Measurements from ENCODE around the gene LPP. TPM values are rescaled to one million over a fixed set of nuclear protein-coding genes. Genes with fewer than 3 reads are reported as not detected.
A peak's percentile ranks its signal among the peaks of the same experiment; 100 is the strongest.

Gene LPP
- total and polyA plus RNA-seq, 8 donors, result 8.0 to 885 (median 305) TPM

GRCh38 chr3:188855675-188856074 lies 701.7 kb downstream of the LPP start:
- H3K36me3 ChIP-seq, result no peaks in the 10 kb centered on the region
- H3K27me3 ChIP-seq, result no peaks in the 10 kb centered on the region
- no peaks in the 10 kb centered on the region for H3K9me3 ChIP-seq
- no peak for DNase-seq
- intact Hi-C loops (cut with DNase I; ENCODE audit: low total_unique reads), result no loop called here
- 82 to 92% (median 90%) methylated on average over 3 of the region's 3 CpGs for WGBS, 5 donors
- peak overlapping the region in 1 of 5 donors; percentile 65 for H3K27ac ChIP-seq
- H3K4me1 ChIP-seq, result peaks cover 0 to 35% (median 12%) of the 10 kb centered on the region in 4 donors
- no peak overlapping the region for H3K4me3 ChIP-seq
- TF ChIP-seq POLR2AphosphoS5 (IDR thresholded peaks at IDR 0.05) (no peak), EP300 (IDR thresholded peaks at IDR 0.05) (no peak), POLR2A (IDR thresholded peaks at IDR 0.05) (no peak), CTCF (IDR thresholded peaks at IDR 0.05) (no peak)

- WGBS, 5 donors, result 90 to 100% (median 97%) methylated on average over 3 of the region's 3 CpGs
- no peaks in the 10 kb centered on the region for H3K27me3 ChIP-seq
- H3K9me3 ChIP-seq, result no peaks in the 10 kb centered on the region
- no peak for TF ChIP-seq POLR2AphosphoS5 (IDR thresholded peaks at IDR 0.05)
- no peak for DNase-seq
- no peak overlapping the region for H3K27ac ChIP-seq
- H3K4me1 ChIP-seq, result peaks cover 0 to 44% (median 17%) of the 10 kb centered on the region in 4 donors
- H3K36me3 ChIP-seq, result no peaks in the 10 kb centered on the region
- intact Hi-C loops (cut with DNase I; ENCODE audit: low total_unique reads), result no loop called here
- H3K4me3 ChIP-seq, result no peak overlapping the region
Measured at GRCh38 chr3:188860147-188860546, 706.2 kb downstream of the LPP start.

GRCh38 chr3:188861842-188862744 lies 708.1 kb downstream of the LPP start:
- H3K4me3 ChIP-seq, result no peak overlapping the region
- TF ChIP-seq POLR2A (IDR thresholded peaks at IDR 0.05) (no peak), POLR2AphosphoS5 (IDR thresholded peaks at IDR 0.05) (no peak), CTCF (IDR thresholded peaks at IDR 0.05) (no peak), EP300 (IDR thresholded peaks at IDR 0.05) (no peak)
- no peaks in the 10 kb centered on the region for H3K27me3 ChIP-seq
- H3K9me3 ChIP-seq, result no peaks in the 10 kb centered on the region
- H3K36me3 ChIP-seq, result peaks cover 0 to 14% (median 11%) of the 10 kb centered on the region in 4 donors
- no peak for DNase-seq
- H3K27ac ChIP-seq, result no peak overlapping the region
- intact Hi-C loops (cut with DNase I; ENCODE audit: low total_unique reads), result no loop called here
- WGBS, 5 donors, result 82 to 89% (median 87%) methylated on average over 5 of the region's 5 CpGs
- H3K4me1 ChIP-seq, result peaks cover 0 to 32% (median 17%) of the 10 kb centered on the region in 4 donors

- intact Hi-C loops (cut with DNase I; ENCODE audit: low total_unique reads), result no loop called here
- Histone ChIP-seq H3K4me1 (peaks cover 0 to 41% (median 17%) of the 10 kb centered on the region in 4 donors), H3K36me3 (peaks cover 4 to 19% (median 18%) of the 10 kb centered on the region in 4 donors), H3K9me3 (no peaks in the 10 kb centered on the region), H3K27me3 (no peaks in the 10 kb centered on the region), H3K4me3 (no peak overlapping the region), H3K27ac (peak overlapping the region in 1 of 5 donors; percentile 16)
- TF ChIP-seq POLR2AphosphoS5 (IDR thresholded peaks at IDR 0.05) (peak in 1 of 3 donors; percentile 5), CTCF (IDR thresholded peaks at IDR 0.05) (no peak), EP300 (IDR thresholded peaks at IDR 0.05) (no peak), POLR2A (IDR thresholded peaks at IDR 0.05) (no peak)
- 42 to 76% (median 65%) methylated on average over 3 of the region's 3 CpGs for WGBS, 5 donors
- peak in 1 of 2 donors; percentile 30 for DNase-seq
Measured at GRCh38 chr3:188863999-188864406, 710.0 kb downstream of the LPP start.

Data from stomach (tissue), 9 donors.